Activated CD8-positive, alpha-beta memory T cell treated with anti-CD3 and anti-CD28 coated beads for 36 hours (primary cell): ENCODE measurements around the gene WDR81. TPM values are rescaled to one million over a fixed set of nuclear protein-coding genes. Genes with fewer than 3 reads are reported as not detected.

Source experiments
- CTCF ChIA-PET: fragments of 350-600 bp; sonication (Branson Sonifier 250); formaldehyde crosslinking; loops from one replicate; lab custom pipeline; 2021; ENCODE audit warnings: antibody characterized with exemption; lab: Charles Lee
- POLR2A ChIA-PET: fragments of 350-600 bp; sonication (Branson Sonifier 250); formaldehyde crosslinking; loops from one replicate; lab custom pipeline; 2021; ENCODE audit warnings: antibody characterized with exemption; lab: Charles Lee
- total RNA-seq, 2 experiments: library from RNA; stranded (reverse); gene quantifications; one replicate each; pipeline ENCODE4 v1.2.3, GENCODE V29; 2021

Gene WDR81
- total RNA-seq, 2 experiments from 2014 or later: 21.2 to 22.3 TPM

DNA sequence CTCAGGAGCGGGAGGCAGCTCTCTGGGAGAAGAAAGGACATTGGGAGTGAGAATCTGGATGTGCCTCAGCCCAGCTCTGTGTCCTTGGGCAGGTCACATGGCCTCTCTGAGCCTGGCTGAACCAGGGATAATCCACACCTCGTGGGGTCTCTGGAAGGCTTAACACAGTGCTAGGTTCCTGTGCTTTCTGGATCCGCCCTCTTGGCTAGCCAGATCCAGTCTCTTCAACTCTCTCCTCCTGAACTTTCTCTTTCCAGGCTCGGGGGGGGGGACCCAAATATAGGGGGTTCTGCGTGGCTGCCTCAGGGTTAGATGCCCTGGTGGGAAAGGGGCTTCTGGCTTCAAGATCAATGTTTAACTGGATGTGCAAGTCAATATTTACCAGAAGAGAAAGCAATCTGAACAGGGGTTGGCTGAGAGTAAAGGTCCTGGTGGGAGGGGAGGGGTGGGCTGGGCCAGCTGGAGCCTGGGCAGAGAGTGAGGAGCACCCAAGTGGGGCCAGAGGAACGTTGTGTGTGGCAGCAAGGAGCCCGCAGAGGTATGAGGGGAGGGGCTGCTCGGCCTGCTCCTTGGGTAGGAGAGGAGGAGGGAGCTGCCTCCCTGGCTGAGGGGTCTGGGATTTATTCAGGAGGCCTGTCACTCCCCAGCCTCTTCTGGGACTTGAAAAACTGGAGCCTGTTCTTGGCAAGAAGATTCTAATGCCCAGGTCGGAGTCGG, 18.0 kb downstream of the WDR81 start, which contains the start of gene SERPINF2:
Gene SERPINF2, plus strand, starts transcription at position 501 of the 717 bp plus-strand sequence. CDS start 2,125 bp downstream, outside the sequence.
- ChIA-PET CTCF (no interaction called here), POLR2A (interaction anchor here (0.6 kb wide), 1 partner anchor 28 kb away, joined by 6 read pairs; no protein-coding TSS in a partner anchor)

DNA sequence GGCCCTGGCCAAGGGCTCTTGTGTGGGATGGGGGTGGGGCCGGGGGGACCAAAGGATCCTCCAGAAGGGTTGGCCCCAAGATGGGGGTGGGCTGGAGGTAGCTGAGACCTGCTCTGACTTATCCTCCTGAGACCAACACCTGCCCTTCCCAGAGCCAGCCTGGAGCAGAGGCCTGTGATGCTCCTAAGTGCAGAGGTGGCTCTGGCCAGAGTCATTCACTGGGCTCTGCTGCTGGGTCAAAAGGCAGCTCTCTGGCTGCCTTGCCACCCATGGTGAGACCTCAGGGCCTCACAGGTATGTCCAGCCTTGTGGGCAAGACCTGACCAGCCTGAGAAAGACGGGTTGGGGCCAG, 18.6 kb downstream of the WDR81 start:
- CTCF ChIA-PET: no interaction called here
- POLR2A ChIA-PET: interaction anchor here (0.6 kb wide), 1 partner anchor 28 kb away, joined by 6 read pairs; no protein-coding TSS in a partner anchor

DNA sequence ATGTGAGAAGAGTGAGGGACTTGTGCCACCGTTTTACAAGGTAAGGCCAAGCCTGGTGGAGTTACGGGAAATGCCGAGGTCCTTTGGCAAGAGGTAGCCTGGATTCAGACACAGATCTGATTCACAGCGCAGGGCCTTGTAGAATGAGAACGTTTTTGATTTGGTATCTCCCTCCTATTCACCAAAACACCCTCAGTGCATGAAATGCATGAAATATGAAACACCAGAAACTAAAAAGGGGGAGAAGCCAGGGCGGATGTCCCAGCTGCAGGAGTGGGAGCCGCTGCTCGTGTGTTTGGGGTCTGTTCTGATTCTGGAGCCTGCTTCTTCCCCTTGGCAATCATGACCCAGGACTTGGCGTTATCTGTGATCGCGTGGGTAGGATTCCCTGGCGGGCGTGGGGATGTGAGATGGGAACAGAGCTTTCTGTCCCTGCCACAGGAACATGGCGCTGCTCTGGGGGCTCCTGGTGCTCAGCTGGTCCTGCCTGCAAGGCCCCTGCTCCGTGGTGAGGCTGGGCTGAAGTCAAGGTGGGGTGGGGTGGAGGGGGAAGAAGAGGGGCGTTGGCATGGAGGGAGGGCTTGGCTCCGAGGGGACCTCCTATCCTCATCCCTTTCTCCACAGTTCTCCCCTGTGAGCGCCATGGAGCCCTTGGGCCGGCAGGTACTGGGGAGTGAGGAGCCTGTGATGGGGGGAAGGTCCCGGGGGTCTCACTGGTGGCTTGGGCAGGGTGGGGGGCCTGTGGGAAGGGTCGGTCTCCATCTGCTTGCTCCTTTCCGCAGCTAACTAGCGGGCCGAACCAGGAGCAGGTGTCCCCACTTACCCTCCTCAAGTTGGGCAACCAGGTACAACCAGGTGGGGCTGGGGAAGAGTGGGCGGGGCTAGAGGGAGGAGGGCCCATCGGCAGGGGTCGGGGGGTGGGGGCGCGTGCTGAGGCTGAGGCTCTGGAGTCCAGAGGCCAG, 20.3 kb downstream of the WDR81 start:
- CTCF ChIA-PET: interaction anchor here (1.4 kb wide), 1 partner anchor 15 kb away, joined by 3 read pairs; no protein-coding TSS in a partner anchor
- POLR2A ChIA-PET: no interaction called here

DNA sequence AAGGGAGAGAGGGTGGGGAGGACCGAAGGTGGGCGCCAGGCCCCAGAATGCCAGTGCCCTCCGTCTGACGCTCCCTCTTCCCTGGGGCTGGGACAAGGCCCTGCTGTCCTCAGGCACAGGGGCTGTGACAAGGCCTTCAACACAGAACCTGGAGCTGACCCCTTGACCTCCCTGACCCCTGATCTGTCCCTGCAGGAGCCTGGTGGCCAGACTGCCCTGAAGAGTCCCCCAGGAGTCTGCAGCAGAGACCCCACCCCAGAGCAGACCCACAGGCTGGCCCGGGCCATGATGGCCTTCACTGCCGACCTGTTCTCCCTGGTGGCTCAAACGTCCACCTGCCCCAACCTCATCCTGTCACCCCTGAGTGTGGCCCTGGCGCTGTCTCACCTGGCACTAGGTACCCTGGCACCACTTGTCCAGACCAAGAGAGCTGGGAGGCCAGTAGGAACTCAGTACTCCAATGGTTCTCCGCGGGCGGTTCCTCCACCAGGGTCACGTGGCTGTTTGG, 21.1 kb downstream of the WDR81 start:
- ChIA-PET POLR2A (no interaction called here), CTCF (interaction anchor here (1.4 kb wide), 1 partner anchor 15 kb away, joined by 3 read pairs; no protein-coding TSS in a partner anchor)

DNA sequence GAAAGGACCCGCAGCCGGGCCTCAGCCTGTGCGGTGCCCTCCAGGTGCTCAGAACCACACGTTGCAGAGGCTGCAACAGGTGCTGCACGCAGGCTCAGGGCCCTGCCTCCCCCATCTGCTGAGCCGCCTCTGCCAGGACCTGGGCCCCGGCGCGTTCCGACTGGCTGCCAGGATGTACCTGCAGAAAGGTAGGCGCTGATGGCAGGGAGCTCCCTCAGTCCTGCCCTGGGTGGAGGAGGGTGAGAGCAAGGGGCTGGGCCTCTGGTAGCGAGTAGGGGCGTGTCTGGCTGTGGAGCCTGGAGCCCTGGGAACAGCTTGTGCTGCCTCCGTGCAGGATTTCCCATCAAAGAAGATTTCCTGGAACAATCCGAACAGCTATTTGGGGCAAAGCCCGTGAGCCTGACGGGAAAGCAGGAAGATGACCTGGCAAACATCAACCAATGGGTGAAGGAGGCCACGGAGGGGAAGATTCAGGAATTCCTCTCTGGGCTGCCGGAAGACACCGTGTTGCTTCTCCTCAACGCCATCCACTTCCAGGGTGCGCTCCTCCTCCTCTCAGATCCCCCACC, 22.6 kb downstream of the WDR81 start:
- POLR2A ChIA-PET: no interaction called here

GRCh38 chr17:1750628-1751027, 26.1 kb downstream of the WDR81 start:
- ChIA-PET CTCF (no interaction called here), POLR2A (no interaction called here)

More for the DNA sequence above, 22.6 kb downstream of the WDR81 start:
- CTCF ChIA-PET: no interaction called here

- CTCF ChIA-PET: interaction anchor here (1.8 kb wide), 1 partner anchor 13 kb away, joined by 5 read pairs; no protein-coding TSS in a partner anchor
Measured at GRCh38 chr17:1752425-1753262, 28.1 kb downstream of the WDR81 start.

GRCh38 chr17:1753767-1754429, 29.4 kb downstream of the WDR81 start:
- ChIA-PET POLR2A (interaction anchor here (0.6 kb wide), 1 partner anchor 115 kb away, joined by 3 read pairs; no protein-coding TSS in a partner anchor), CTCF (interaction anchor here (1.8 kb wide), 1 partner anchor 12 kb away, joined by 5 read pairs; no protein-coding TSS in a partner anchor)

More at GRCh38 chr17:1752425-1753262, 28.1 kb downstream of the WDR81 start:
- POLR2A ChIA-PET: no interaction called here

- ChIA-PET CTCF (no interaction called here), POLR2A (interaction anchor here (0.6 kb wide), 1 partner anchor 114 kb away, joined by 3 read pairs; no protein-coding TSS in a partner anchor)
Measured at GRCh38 chr17:1754430-1755112, 30.1 kb downstream of the WDR81 start.

DNA sequence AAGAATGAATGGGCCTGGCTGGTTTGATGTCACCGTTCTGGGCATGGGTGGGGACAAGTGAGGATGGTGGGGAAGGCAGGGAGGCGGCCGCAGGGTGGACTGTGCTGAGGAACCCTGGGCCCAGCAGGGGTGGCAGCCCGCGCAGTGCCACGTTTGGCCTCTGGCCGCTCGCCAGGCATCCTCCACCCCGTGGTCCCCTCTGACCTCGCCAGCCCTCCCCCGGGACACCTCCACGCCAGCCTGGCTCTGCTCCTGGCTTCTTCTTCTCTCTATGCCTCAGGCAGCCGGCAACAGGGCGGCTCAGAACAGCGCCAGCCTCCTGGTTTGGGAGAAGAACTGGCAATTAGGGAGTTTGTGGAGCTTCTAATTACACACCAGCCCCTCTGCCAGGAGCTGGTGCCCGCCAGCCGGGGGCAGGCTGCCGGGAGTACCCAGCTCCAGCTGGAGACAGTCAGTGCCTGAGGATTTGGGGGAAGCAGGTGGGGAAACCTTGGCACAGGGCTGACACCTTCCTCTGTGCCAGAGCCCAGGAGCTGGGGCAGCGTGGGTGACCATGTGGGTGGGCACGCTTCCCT, 30.8 kb downstream of the WDR81 start:
- POLR2A ChIA-PET: no interaction called here
- CTCF ChIA-PET: no interaction called here

GRCh38 chr17:1755827-1756262, 31.3 kb downstream of the WDR81 start:
- ChIA-PET POLR2A (no interaction called here), CTCF (no interaction called here)

DNA sequence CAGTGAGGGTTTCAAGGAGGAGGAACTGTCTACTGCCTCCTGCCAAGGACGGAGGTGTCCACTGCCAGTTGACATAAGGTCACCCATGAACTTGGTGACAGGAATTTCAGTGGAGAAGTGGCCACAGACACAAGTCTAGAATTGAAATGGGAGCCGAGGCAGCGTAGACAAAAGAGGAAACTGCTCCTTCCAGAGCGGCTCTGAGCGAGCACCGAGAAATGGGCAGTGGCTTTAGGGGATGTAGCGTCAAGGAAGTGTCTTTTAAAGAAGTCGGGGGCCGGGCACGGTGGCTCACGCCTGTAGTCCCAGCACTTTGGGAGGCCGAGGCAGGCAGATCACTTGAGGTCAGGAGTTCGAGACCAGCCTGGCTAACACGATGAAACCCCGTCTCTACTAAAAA, 34.3 kb downstream of the WDR81 start:
- POLR2A ChIA-PET: no interaction called here
- CTCF ChIA-PET: no interaction called here

DNA sequence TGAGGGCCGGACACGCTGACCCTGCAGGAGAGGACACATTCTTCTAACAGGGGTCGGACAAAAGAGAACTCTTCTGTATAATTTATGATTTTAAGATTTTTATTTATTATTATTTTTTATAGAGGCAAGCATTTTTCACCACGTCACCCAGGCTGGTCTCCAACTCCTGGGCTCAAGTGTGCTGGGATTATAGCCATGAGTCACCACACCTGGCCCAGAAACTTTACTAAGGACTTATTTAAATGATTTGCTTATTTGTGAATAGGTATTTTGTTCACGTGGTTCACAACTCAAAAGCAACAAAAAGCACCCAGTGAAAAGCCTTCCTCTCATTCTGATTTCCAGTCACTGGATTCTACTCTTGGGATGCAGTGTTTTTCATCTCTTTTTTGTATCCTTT, 35.0 kb downstream of the WDR81 start:
- ChIA-PET POLR2A (no interaction called here), CTCF (interaction anchor here (1.0 to 1.2 kb wide), 2 partner anchors 10 to 14 kb away, joined by 3 to 4 read pairs; no protein-coding TSS in a partner anchor)

- ChIA-PET POLR2A (interaction anchor here (0.5 to 0.6 kb wide), 2 partner anchors 8 to 468 kb away, joined by 3 to 6 read pairs; no protein-coding TSS in a partner anchor), CTCF (interaction anchor here (1.0 kb wide), 1 partner anchor 40 kb away, joined by 3 read pairs; no protein-coding TSS in a partner anchor)
Measured at GRCh38 chr17:1762233-1762900, 37.9 kb downstream of the WDR81 start.

DNA sequence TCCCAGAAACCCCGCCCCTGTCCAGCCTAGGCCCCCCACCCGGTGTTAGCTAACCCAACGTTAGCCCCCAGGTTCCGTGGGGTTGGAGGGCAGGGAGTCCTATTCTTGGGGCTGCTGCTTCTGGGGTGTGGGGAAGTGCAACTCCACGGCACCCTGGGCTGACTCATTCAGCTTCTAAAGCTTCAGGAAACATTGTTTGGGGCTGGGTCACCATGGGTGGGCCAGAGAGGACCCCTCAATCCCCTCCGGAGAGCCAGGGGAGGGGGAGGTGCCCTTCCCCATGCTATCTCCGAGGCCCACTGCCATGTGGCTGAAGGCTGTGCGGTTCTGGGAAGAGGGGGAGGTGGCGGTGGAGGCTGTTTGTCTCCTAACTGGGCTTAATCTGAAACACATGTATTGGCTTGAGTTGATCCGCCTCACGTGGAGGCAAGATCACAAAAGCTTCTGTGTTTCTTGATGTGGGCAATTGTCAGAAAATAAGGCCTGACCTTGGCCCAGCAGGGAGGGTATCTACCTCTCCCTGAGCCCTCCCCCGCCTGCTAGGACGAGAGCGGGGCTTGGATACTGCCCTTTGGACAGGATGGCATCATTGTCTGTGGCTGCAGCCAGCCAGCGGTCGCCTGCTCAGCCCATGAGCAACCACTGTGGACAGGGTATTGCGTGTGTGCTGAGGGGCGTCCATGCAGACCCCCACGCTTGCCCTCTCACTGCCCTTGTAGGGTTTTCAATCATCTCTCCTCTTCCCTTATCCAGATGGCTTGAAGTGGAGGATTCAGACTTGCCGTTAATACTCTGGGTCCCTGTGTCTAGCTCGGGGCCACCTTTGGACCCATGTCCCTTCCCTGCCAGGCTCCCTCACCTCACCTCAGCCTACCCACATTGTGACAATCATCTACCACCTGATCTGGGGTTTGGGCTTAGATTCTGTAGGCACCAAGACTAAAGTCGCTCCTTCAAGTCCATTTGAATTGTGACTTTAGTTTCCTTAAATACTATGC, 38.7 kb downstream of the WDR81 start:
- CTCF ChIA-PET: interaction anchor here (1.0 kb wide), 1 partner anchor 41 kb away, joined by 3 read pairs; no protein-coding TSS in a partner anchor
- POLR2A ChIA-PET: interaction anchor here (0.6 kb wide), 1 partner anchor 467 kb away, joined by 6 read pairs; no protein-coding TSS in a partner anchor
